HCT116 (cell line): ENCODE measurements around the gene THEMIS2. TPM values are rescaled to one million over a fixed set of nuclear protein-coding genes. Genes with fewer than 3 reads are reported as not detected.

Experiments
- ATAC-seq: fragments of 200-7000 bp; cut with Tn5 transposase; 2 replicates; pipeline ENCODE4 v1.9.1; 2020; ENCODE audit warnings: mild to moderate bottlenecking, moderate library complexity
- BruUV-seq: library from RNA; stranded (reverse); fragments of 400-500 nt; replicated peaks from 2 replicates; lab custom pipeline; 2021; lab: Mats Ljungman, UMichigan
- CTCF ChIA-PET: fragments of 300-600 bp; sonication (Branson Sonifier 250); formaldehyde crosslinking; loops from one replicate; lab custom pipeline; 2021; ENCODE audit warnings: antibody characterized with exemption; lab: Charles Lee
- POLR2A ChIA-PET: fragments of 300-600, 350-600 bp; sonication (Branson Sonifier 250); formaldehyde crosslinking; loops from one replicate; lab custom pipeline; 2021; ENCODE audit warnings: antibody characterized with exemption; lab: Charles Lee
- RAD21 ChIA-PET, 2 experiments: fragments of 300-600 bp; sonication (Branson Sonifier 250); formaldehyde crosslinking; loops; one replicate each; lab custom pipeline; 2023; ENCODE audit warnings: low total read pairs in 2 of 2; ENCODE audit not compliant: uncharacterized antibody in 2 of 2, unreplicated experiment in 2 of 2, low non-redundant PET in 1 of 2; lab: Charles Lee
- DNase-seq: peaks from one replicate; pipeline ENCODE4 v3.0.0-alpha.2; 2010; ENCODE audit warnings: low read depth, low spot score
- H2AFZ ChIP-seq: fragments of 200-600 bp; shearing (Covaris generic), sonication (generic); 2 replicates; pipeline ENCODE4 v1.6.1; 2017; ENCODE audit warnings: low read depth, mixed run types, mixed read lengths, antibody characterized with exemption, low read length; ENCODE audit not compliant: poor library complexity, severe bottlenecking
- H3K27ac ChIP-seq: 2 replicates; pipeline ENCODE4 v1.5.1; 2012; ENCODE audit warnings: low read depth, low read length
- H3K27me3 ChIP-seq: fragments of 200-600 bp; sonication (generic); 2 replicates; pipeline ENCODE4 v1.6.1; 2016; ENCODE audit warnings: mixed run types, low read length, mixed read lengths; ENCODE audit not compliant: insufficient read depth
- H3K36me3 ChIP-seq, 2 experiments: fragments of 200-500 bp in 1 of 2; fragments of 200-600 bp in 1 of 2; sonication (Bioruptor generic) in 1 of 2; sonication (generic) in 1 of 2; 2 replicates each; pipeline versions ENCODE4 v1.5.1 to v1.6.1; 2014 to 2016; ENCODE audit warnings: low read length in 2 of 2, inconsistent platforms in 1 of 2, mixed read lengths in 1 of 2, mixed run types in 1 of 2; ENCODE audit not compliant: insufficient read depth in 2 of 2, control insufficient read depth in 1 of 2
- H3K4me1 ChIP-seq, 2 experiments: fragments of 200-600 bp in 1 of 2; sonication (generic) in 1 of 2; 2 replicates each; pipeline versions ENCODE4 v1.5.1 to v1.6.1; 2012 to 2017; ENCODE audit warnings: low read length in 2 of 2, inconsistent platforms in 1 of 2, mild to moderate bottlenecking in 1 of 2, mixed read lengths in 1 of 2, mixed run types in 1 of 2, moderate library complexity in 1 of 2; ENCODE audit not compliant: insufficient read depth in 2 of 2, control insufficient read depth in 1 of 2
- H3K4me2 ChIP-seq: fragments of 200-600 bp; sonication (generic); 2 replicates; pipeline ENCODE4 v1.6.1; 2017; ENCODE audit warnings: mixed run types, low read length, mixed read lengths
- H3K4me3 ChIP-seq, 2 experiments: fragments of 200-600 bp in 1 of 2; sonication (generic) in 1 of 2; replicated peaks in 1 of 2; 2 replicates each; pipeline ENCODE4 v1.5.1; 2011 to 2016; ENCODE audit warnings: low read length in 2 of 2, control low read depth in 1 of 2, low read depth in 1 of 2, mild to moderate bottlenecking in 1 of 2, mixed read lengths in 1 of 2, mixed run types in 1 of 2
- H3K79me2 ChIP-seq: fragments of 200-600 bp; sonication (generic); 2 replicates; pipeline ENCODE4 v1.6.1; 2017; ENCODE audit warnings: mild to moderate bottlenecking, mixed run types, low read length, moderate library complexity, mixed read lengths; ENCODE audit not compliant: insufficient read depth
- H3K9ac ChIP-seq: fragments of 200-600 bp; sonication (generic); 2 replicates; pipeline ENCODE4 v1.6.1; 2016; ENCODE audit warnings: low read length, mixed read lengths
- H3K9me2 ChIP-seq: fragments of 200-600 bp; sonication (generic), shearing (Covaris generic); 2 replicates; pipeline ENCODE4 v1.6.1; 2017; ENCODE audit warnings: mixed run types, mild to moderate bottlenecking, moderate library complexity; ENCODE audit not compliant: insufficient read depth
- H3K9me3 ChIP-seq, 2 experiments: fragments of 200-500 bp in 1 of 2; fragments of 200-600 bp in 1 of 2; sonication (Bioruptor generic) in 1 of 2; sonication (generic) in 1 of 2; 2 replicates each; pipeline ENCODE4 v1.6.1; 2014 to 2017; ENCODE audit warnings: low read length in 2 of 2, mixed read lengths in 2 of 2, inconsistent platforms in 1 of 2, low read depth in 1 of 2, mild to moderate bottlenecking in 1 of 2, mixed run types in 1 of 2, moderate library complexity in 1 of 2; ENCODE audit not compliant: control insufficient read depth in 1 of 2, insufficient read depth in 1 of 2
- H4K20me1 ChIP-seq: fragments of 200-600 bp; sonication (generic), shearing (Covaris generic); 2 replicates; pipeline ENCODE4 v1.6.1; 2017; ENCODE audit warnings: mixed run types, mild to moderate bottlenecking, moderate library complexity; ENCODE audit not compliant: insufficient read depth
- ATF3 ChIP-seq: IDR thresholded peaks from 2 replicates; pipeline ENCODE4 v1.6.1; 2012
- CEBPB ChIP-seq: IDR thresholded peaks from 2 replicates; pipeline ENCODE4 v1.6.1; 2012; ENCODE audit warnings: low read depth
- RAD21 ChIP-seq: IDR thresholded peaks from 2 replicates; pipeline ENCODE4 v1.6.1; 2012; ENCODE audit warnings: low read depth, mild to moderate bottlenecking
- SIN3A ChIP-seq: IDR thresholded peaks from 2 replicates; pipeline ENCODE4 v1.6.1; 2012; ENCODE audit warnings: low read depth
- SRF ChIP-seq: IDR thresholded peaks from 2 replicates; pipeline ENCODE4 v1.6.1; 2012; ENCODE audit warnings: low read depth
- YY1 ChIP-seq: IDR thresholded peaks from 2 replicates; pipeline ENCODE4 v1.6.1; 2011; ENCODE audit warnings: low read length, low read depth, moderate library complexity, mild to moderate bottlenecking; ENCODE audit not compliant: insufficient replicate concordance; ENCODE audit errors: extremely low read depth
- ZBTB33 ChIP-seq: IDR thresholded peaks from 2 replicates; pipeline ENCODE4 v1.6.1; 2011; ENCODE audit warnings: mild to moderate bottlenecking, low read length, moderate library complexity; ENCODE audit not compliant: insufficient replicate concordance; ENCODE audit errors: extremely low read depth
- ZNF274 ChIP-seq: fragments of 200-500 bp; sonication (Bioruptor generic); IDR thresholded peaks from 2 replicates; pipeline ENCODE4 v1.6.1; 2014; ENCODE audit warnings: mild to moderate bottlenecking, low read depth, low read length, inconsistent platforms
- intact Hi-C: fragments of 100-400 bp; cut with micrococcal nuclease; formaldehyde crosslinking; loops from 2 replicates; pipeline ENCODE4 v1.10.0; 2022
- total RNA-seq: library from RNA; stranded (reverse); gene quantifications from one replicate; pipeline ENCODE4 v1.2.1, GENCODE V29; 2021; ENCODE audit not compliant: unreplicated experiment
- TF ChIP-seq, protein P1 (sequence below): IDR thresholded peaks from 2 replicates; pipeline ENCODE4 v1.6.1; 2012; ENCODE audit warnings: low read depth

The THEMIS2 gene
- total RNA-seq, 1 experiment from 2014 or later, result 8.0 TPM

DNA sequence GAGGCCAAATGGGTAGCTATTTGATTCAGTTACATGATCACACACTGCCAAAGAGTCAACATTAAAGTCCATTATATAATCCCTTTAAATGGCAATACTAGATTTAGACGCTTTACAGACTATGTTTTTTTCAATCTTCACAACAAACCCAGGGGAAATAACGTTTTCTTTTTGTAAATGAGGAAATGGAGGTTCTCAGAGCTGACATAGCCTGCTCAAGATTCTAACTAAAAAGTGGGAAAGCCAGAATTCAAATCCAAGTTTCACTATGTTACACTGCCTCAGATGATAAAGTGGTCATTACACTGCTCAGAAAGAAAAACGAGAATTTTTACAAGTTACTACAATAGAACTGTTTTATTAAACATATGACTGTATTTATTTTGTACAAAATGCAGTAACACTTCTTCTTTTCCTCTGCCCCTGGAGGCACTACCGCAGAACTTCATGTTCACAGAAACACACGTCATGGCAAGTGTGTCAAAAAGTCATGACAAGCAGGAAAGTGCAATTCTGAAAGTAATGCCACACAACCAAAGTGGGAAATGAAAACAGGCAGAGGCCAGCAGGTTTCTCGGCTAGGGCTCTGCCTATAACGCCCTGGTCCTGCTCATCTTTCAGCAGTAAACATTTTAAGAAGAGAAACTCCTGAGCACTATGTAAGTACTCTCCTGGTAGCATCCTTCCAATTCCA, 19.0 kb downstream of the THEMIS2 start (continued):
- TF ChIP-seq, protein P1, sequence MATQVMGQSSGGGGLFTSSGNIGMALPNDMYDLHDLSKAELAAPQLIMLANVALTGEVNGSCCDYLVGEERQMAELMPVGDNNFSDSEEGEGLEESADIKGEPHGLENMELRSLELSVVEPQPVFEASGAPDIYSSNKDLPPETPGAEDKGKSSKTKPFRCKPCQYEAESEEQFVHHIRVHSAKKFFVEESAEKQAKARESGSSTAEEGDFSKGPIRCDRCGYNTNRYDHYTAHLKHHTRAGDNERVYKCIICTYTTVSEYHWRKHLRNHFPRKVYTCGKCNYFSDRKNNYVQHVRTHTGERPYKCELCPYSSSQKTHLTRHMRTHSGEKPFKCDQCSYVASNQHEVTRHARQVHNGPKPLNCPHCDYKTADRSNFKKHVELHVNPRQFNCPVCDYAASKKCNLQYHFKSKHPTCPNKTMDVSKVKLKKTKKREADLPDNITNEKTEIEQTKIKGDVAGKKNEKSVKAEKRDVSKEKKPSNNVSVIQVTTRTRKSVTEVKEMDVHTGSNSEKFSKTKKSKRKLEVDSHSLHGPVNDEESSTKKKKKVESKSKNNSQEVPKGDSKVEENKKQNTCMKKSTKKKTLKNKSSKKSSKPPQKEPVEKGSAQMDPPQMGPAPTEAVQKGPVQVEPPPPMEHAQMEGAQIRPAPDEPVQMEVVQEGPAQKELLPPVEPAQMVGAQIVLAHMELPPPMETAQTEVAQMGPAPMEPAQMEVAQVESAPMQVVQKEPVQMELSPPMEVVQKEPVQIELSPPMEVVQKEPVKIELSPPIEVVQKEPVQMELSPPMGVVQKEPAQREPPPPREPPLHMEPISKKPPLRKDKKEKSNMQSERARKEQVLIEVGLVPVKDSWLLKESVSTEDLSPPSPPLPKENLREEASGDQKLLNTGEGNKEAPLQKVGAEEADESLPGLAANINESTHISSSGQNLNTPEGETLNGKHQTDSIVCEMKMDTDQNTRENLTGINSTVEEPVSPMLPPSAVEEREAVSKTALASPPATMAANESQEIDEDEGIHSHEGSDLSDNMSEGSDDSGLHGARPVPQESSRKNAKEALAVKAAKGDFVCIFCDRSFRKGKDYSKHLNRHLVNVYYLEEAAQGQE, result no peak

DNA sequence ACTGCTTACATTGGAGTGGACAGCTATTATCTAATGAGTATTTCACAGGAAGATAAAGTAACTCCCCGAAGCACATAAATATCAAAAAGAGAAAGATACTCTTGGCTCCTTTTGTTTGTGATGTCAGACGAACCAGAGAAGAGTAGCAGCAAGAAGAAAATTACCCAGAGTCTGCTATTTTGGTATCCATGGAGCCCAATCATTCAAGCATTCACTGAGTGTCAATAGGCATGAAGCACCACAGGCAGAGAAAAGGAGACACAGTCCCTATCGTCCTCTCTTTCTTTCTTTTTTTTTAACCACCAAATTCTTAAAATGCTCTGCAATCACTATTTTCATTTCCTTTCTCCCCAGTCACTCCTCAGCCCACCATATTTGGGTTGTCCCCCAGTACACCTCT, 22.2 kb downstream of the THEMIS2 start:
- Histone ChIP-seq H3K4me1 (no peaks in the 10 kb centered on the region), H3K4me3 (no peak overlapping the region), H2AFZ (no peak overlapping the region), H3K27ac (no peak overlapping the region), H3K79me2 (no peaks in the 10 kb centered on the region), H3K4me2 (no peak overlapping the region), H3K9ac (no peak overlapping the region), H3K9me2 (no peaks in the 10 kb centered on the region), H4K20me1 (no peaks in the 10 kb centered on the region), H3K9me3 (no peaks in the 10 kb centered on the region), H3K27me3 (no peaks in the 10 kb centered on the region), H3K36me3 (peaks cover 51 to 55% of the 10 kb centered on the region in 2 experiments)
- no peak for TF ChIP-seq YY1
- no peak for TF ChIP-seq ZNF274
- no peak for TF ChIP-seq SRF
- no peak for TF ChIP-seq ZBTB33
- TF ChIP-seq RAD21, result no peak
- no peak for TF ChIP-seq ATF3
- TF ChIP-seq CEBPB, result no peak
- no peak for TF ChIP-seq SIN3A
- ChIA-PET RAD21 (no interaction called here), POLR2A (no interaction called here), CTCF (no interaction called here)
- intact Hi-C loops, result no loop called here
- ATAC-seq (no peak), DNase-seq (no peak)
- BruUV-seq, result no TSS peak
